GM12878 (cell line): Measurements from ENCODE around the gene AKT3. TPM values are rescaled to one million over a fixed set of nuclear protein-coding genes. Genes with fewer than 3 reads are reported as not detected.

Experiments
- ATAC-seq: fragments of 200-7000 bp; cut with Tn5 transposase; 3 replicates; pipeline ENCODE4 v1.9.1; 2020; ENCODE audit warnings: mild to moderate bottlenecking, moderate library complexity
- BruUV-seq: library from RNA; stranded (reverse); fragments of 400-500 nt; replicated peaks from 2 replicates; lab custom pipeline; 2021; lab: Mats Ljungman, UMichigan
- CTCF ChIA-PET: fragments of 300-600 bp; sonication (Branson Sonifier 250); formaldehyde crosslinking; extraction: SDS; loops from one replicate; lab custom pipeline; 2021; ENCODE audit warnings: inconsistent platforms; lab: Yijun Ruan, JAX
- POLR2A ChIA-PET: fragments of 350-600 bp; formaldehyde crosslinking; extraction: SDS; loops from one replicate; lab custom pipeline; 2021; ENCODE audit warnings: inconsistent platforms; lab: Charles Lee
- RAD21 ChIA-PET: fragments of 300-600 bp; sonication (Branson Sonifier 250); formaldehyde crosslinking; loops from one replicate; lab custom pipeline; 2023; ENCODE audit warnings: antibody characterized with exemption; ENCODE audit not compliant: unreplicated experiment; lab: Charles Lee
- SMC1A ChIA-PET: fragments of 300-600 bp; sonication (Branson Sonifier 250); formaldehyde crosslinking; loops from one replicate; lab custom pipeline; 2023; ENCODE audit not compliant: unreplicated experiment, uncharacterized antibody; lab: Charles Lee
- DNase-seq: peaks from one replicate; pipeline ENCODE4 v3.0.0-alpha.2; 2011; ENCODE audit warnings: low read depth, low spot score
- FAIRE-seq: peaks from 3 replicates; lab custom pipeline; 2011; peaks lifted over from hg19 to GRCh38; lab: Jason Lieb, UNC
- H2AFZ ChIP-seq: 2 replicates; pipeline ENCODE4 v1.6.0; 2011; ENCODE audit warnings: low read depth, low read length, control low read depth; ENCODE audit not compliant: control insufficient read depth
- H3K27ac ChIP-seq: 2 replicates; pipeline ENCODE4 v1.5.1; 2011; ENCODE audit warnings: control low read depth; ENCODE audit not compliant: control insufficient read depth, insufficient read depth
- H3K27me3 ChIP-seq, 2 experiments: replicated peaks in 1 of 2; 2 replicates each; pipeline versions ENCODE4 v1.6.0 to v1.6.1; 2011; ENCODE audit warnings: low read length in 1 of 2; ENCODE audit not compliant: control insufficient read depth in 2 of 2, insufficient read depth in 2 of 2
- H3K36me3 ChIP-seq, 2 experiments: 2 replicates each; pipeline ENCODE4 v1.5.1; 2011; ENCODE audit warnings: low read length in 1 of 2; ENCODE audit not compliant: control insufficient read depth in 2 of 2, insufficient read depth in 2 of 2
- H3K4me1 ChIP-seq: 2 replicates; pipeline ENCODE4 v1.6.1; 2011; ENCODE audit warnings: mild to moderate bottlenecking, low read length, moderate library complexity, mixed read lengths; ENCODE audit not compliant: control insufficient read depth, insufficient read depth
- H3K4me2 ChIP-seq: 2 replicates; pipeline ENCODE4 v1.6.0; 2011; ENCODE audit warnings: control low read depth; ENCODE audit not compliant: control insufficient read depth, insufficient read depth
- H3K4me3 ChIP-seq: fragments of 200-600 bp; sonication (generic); 2 replicates; pipeline ENCODE4 v1.5.1; 2016
- H3K79me2 ChIP-seq: 2 replicates; pipeline ENCODE4 v1.6.0; 2011; ENCODE audit warnings: low read length; ENCODE audit not compliant: control insufficient read depth, insufficient read depth
- H3K9ac ChIP-seq: 2 replicates; pipeline ENCODE4 v1.8.0; 2011; ENCODE audit warnings: low read length, control low read depth, mixed read lengths; ENCODE audit not compliant: control insufficient read depth, insufficient read depth
- H3K9me3 ChIP-seq: replicated peaks from 3 replicates; pipeline ENCODE4 v1.5.1; 2011; ENCODE audit warnings: mild to moderate bottlenecking, low read length; ENCODE audit not compliant: control insufficient read depth, insufficient read depth
- H4K20me1 ChIP-seq: 2 replicates; pipeline ENCODE4 v1.6.0; 2011; ENCODE audit not compliant: control insufficient read depth, insufficient read depth
- BMI1 ChIP-seq: fragments of 450-650 bp; IDR thresholded peaks from 2 replicates; pipeline ENCODE4 v1.6.1; 2016; ENCODE audit warnings: mild to moderate bottlenecking, moderate library complexity, borderline replicate concordance
- JUNB ChIP-seq: IDR thresholded peaks from 2 replicates; pipeline ENCODE4 v1.6.1; 2016; ENCODE audit warnings: antibody characterized with exemption, mild to moderate bottlenecking
- MTA3 ChIP-seq: IDR thresholded peaks from 2 replicates; pipeline ENCODE4 v1.6.1; 2012; ENCODE audit warnings: low read length, inconsistent platforms, borderline replicate concordance
- NFYB ChIP-seq: IDR thresholded peaks from 2 replicates; pipeline ENCODE4 v1.6.1; 2011; ENCODE audit warnings: low read depth, mild to moderate bottlenecking, low read length, improper control_type of control experiment, moderate library complexity; ENCODE audit not compliant: insufficient read depth
- PRDM15 ChIP-seq: fragments of 450-650 bp; formaldehyde crosslinking; IDR thresholded peaks from 2 replicates; pipeline ENCODE4 v1.4.0; 2020; ENCODE audit warnings: mild to moderate bottlenecking, moderate library complexity
- REST ChIP-seq: IDR thresholded peaks from 2 replicates; pipeline ENCODE4 v1.6.1; 2012; ENCODE audit warnings: mild to moderate bottlenecking, low read depth, low read length
- SMC3 ChIP-seq: IDR thresholded peaks from 2 replicates; pipeline ENCODE4 v1.6.1; 2011; ENCODE audit warnings: low read length, improper control_type of control experiment, borderline replicate concordance
- STAT3 ChIP-seq: IDR thresholded peaks from 2 replicates; pipeline ENCODE4 v1.6.1; 2011; ENCODE audit warnings: low read depth, low read length, improper control_type of control experiment
- WGBS: methylation state at CpG from one replicate; pipeline ENCODE4 v1.1.6; 2016; ENCODE audit warnings: low lambda C conversion rate; ENCODE audit not compliant: insufficient replicate concordance, insufficient coverage; ENCODE audit errors: missing lambda C conversion rate; 5-methylcytosine and 5-hydroxymethylcytosine counted together
- in situ Hi-C: fragments of 300-500 bp; cut with MboI; formaldehyde crosslinking; loops from 9 replicates; pipeline ENCODE4 v1.14.3; 2018; ENCODE audit warnings: mixed read lengths
- intact Hi-C: fragments of 100-400 bp; cut with micrococcal nuclease; formaldehyde crosslinking; loops from one replicate; pipeline ENCODE4 v1.14.2; 2022; ENCODE audit not compliant: unreplicated experiment
- polyA plus RNA-seq, 11 experiments: library from polyadenylated mRNA; depleted of rRNA in 4 of 11; unstranded in 6 of 11; stranded (reverse) in 5 of 11; fragments of >200 nt; fragmentation: Nextera tagmentation in 4 of 11; fragmentation: Illumina TruSeq in 1 of 11; extraction: Ambion mirVana in 4 of 11; extraction: Trizol in 1 of 11; gene quantifications; 1 replicate in 1 of 11; 2 replicates in 10 of 11; pipeline versions ENCODE4 v1.2.1 to v1.2.3, GENCODE V29; 2011 to 2016; ENCODE audit warnings: inconsistent platforms in 2 of 11, missing spikeins in 2 of 11, low read depth in 1 of 11
- total RNA-seq, 4 experiments: library from RNA; depleted of rRNA in 3 of 4; stranded (reverse); fragments of >200 nt in 3 of 4; fragmentation: Illumina TruSeq in 1 of 4; extraction: Trizol in 1 of 4; gene quantifications; 2 replicates each; pipeline versions ENCODE4 v1.2.1 to v1.2.3, GENCODE V29; 2013 to 2021

Gene AKT3
- total and polyA plus RNA-seq, 10 of the 15 experiments (the other 5 are each of a cell fraction or from before 2014, with no cell fraction given) = 0.03 to 0.56 (median 0.19) TPM

DNA sequence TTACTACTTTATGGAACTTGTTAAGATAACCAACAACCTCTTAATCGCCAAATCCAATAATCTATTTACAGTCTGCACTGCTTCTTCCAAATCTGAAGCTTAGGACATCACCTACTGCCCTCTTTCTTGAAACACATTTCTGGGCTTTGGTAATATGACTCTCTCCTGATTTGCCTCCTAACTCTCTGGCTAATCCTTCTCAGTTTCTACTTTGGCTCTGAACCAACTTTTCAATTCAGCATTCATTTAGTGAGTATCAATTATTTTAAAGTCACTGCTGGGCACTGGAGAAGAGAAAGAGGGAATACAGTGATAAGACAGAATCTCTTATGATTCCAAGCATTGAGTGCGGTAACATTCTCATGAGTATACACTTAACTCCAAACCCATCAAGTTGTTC is 275.0 kb downstream of the AKT3 start (continued):
- TF ChIP-seq BMI1 = no peak
- no peak for TF ChIP-seq SMC3
- TF ChIP-seq, all 136 proteins: peak for 0

DNA sequence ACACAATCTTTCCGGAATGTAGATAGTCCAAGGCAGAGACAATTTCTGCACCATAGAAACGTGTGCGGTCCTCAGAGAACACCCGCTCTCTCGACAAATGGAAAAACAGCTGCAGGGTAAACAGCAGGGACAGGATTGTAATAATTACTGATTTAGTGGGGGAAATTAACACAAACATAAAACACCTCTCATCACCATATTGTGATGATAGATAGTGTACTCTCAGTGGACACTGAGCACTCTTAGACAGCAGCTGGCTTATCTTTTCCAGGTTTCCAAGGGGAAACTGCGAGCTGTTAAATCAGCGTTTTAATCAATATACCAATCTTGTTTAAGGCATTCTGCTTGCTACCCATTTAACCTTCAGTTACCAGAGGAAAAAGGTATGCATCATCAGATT is 277.1 kb downstream of the AKT3 start:
- no peaks in the 10 kb centered on the region for H3K9me3 ChIP-seq
- ATAC-seq (no peak), FAIRE-seq (no peak), DNase-seq (no peak)
- POLR2A ChIA-PET = no interaction called here
- RAD21 ChIA-PET = no interaction called here
- 96% methylated on average over 7 of the region's 7 CpGs for whole genome bisulfite sequencing
- no peak overlapping the region for H2AFZ ChIP-seq
- H3K79me2 ChIP-seq = no peaks in the 10 kb centered on the region
- no peak overlapping the region for H3K4me2 ChIP-seq
- in situ Hi-C loops (no loop called here), intact Hi-C loops (no loop called here)
- H3K9ac ChIP-seq = no peak overlapping the region
- H3K4me3 ChIP-seq = no peak overlapping the region
- H3K27ac ChIP-seq = no peak overlapping the region
- H3K27me3 ChIP-seq = no peaks in the 10 kb centered on the region
- H4K20me1 ChIP-seq = no peaks in the 10 kb centered on the region
- no peaks in the 10 kb centered on the region for H3K4me1 ChIP-seq
- no peak for TF ChIP-seq STAT3
- no peak for TF ChIP-seq NFYB
- no peak for TF ChIP-seq REST
- TF ChIP-seq MTA3 = no peak
- TF ChIP-seq PRDM15 = no peak
- no peak for TF ChIP-seq JUNB
- H3K36me3 ChIP-seq = no peaks in the 10 kb centered on the region
- CTCF ChIA-PET = no interaction called here
- BruUV-seq = no TSS peak
- SMC1A ChIA-PET = no interaction called here
